OCI-M1 (cell line): ENCODE measurements around the gene SLC18A3.

Experiments used
- DNase-seq: peaks from one replicate; lab custom pipeline; 2025; lab: John Stamatoyannopoulos, UW

The SLC18A3 gene

DNA sequence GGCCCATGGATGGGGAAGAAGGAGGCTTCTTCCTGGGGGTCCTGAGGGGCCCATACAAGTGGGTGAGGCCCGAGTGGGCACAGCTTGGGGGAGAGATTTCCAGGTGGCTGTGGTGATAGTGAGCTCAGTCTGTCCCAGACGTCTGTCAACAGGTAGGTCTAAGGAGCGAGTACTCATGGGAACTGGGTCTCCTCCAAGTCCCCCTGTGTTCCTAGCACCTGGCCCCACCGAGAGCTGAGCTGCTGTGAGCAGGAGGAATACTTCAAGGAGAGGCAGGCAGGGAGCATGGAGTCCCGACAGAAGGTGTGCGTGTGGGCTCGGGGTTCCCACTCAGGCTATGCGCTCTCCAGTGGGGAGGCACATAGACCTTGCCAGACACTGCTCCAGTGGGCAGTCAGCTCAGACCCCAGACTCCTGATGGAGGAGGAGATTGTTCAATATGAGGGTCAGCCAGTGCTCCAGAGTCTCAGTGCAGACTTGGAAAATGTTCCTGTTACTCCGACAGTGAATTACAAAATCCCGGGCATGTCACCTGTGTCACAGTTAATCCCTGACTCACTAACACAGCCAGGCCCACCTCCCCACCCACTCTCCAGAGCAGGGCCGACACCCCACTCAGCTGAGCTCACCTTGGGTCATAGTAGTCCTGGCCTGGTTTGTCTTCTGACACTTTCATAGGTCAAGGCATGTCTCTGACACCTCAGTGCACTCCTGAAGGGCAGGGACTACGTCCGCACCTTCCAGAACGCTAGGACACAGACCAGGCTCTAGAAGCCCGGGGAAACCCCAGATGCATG is 41.1 kb downstream of the SLC18A3 start:
- no peak for DNase-seq

GRCh38 chr10:49651917-49652316 is 41.8 kb downstream of the SLC18A3 start:
- no peak for DNase-seq

DNA sequence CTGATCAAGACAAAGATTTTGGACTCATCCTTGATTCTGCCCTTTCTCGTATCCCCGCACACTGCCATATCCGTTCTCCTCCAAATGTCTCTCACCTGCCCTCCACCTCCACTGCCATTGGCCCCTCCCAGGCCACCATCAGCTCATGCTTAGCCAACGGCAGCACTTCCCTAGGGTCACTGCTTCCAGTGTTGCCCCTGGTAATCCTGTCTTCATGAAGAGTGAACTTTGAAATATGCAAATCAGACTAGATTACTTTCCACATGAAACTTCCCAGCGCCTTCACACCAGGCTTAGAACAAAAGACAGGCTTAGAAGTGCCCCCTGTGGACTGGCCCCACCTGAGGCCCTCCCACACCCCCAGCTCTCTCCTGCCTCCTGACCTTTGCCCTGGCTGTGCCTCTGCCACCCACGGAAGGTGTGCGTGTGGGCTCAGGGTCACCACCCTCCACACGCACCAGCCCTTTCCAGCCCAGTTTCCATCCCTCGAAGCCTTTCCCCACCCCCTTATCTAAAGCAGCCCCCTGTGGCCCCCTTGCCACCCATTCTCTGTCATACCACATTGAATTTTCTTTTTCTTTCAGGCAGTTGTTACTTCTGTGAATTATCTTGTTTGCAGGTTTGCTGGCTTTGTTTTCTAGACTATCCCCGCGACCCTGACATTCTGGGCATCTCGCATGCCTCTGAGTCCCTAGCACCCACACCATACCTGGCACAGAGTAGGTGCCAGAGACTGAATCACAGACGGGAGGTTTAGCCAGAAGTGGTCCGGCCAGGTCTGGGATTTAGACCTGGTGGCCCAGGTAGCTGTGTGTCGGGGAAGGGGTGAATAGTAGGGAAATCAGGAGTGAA is 42.5 kb downstream of the SLC18A3 start:
- no peak for DNase-seq

GRCh38 chr10:49653273-49653929 is 43.3 kb downstream of the SLC18A3 start:
- DNase-seq, result no peak

GRCh38 chr10:49654036-49654693 is 44.1 kb downstream of the SLC18A3 start:
- no peak for DNase-seq

DNA sequence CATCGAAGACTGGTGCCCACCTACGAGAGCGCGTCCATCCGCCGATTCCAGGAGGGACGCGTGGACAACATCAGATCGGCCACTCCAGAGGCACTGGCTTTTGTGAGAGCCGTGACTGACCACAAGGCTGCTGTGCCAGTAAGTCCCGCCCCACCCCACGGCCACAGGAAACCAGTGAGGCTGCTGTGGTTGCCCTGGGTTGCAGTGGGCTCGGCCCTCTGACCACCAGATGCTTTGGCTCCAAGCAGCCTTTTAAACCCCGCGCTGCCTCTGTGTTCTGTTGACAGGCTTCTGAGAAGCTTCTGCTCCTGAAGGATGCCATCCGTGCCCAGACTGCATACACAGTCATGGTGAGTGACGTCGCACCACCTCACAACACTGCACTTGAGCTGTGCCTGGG is 45.0 kb downstream of the SLC18A3 start:
- DNase-seq, result no peak

DNA sequence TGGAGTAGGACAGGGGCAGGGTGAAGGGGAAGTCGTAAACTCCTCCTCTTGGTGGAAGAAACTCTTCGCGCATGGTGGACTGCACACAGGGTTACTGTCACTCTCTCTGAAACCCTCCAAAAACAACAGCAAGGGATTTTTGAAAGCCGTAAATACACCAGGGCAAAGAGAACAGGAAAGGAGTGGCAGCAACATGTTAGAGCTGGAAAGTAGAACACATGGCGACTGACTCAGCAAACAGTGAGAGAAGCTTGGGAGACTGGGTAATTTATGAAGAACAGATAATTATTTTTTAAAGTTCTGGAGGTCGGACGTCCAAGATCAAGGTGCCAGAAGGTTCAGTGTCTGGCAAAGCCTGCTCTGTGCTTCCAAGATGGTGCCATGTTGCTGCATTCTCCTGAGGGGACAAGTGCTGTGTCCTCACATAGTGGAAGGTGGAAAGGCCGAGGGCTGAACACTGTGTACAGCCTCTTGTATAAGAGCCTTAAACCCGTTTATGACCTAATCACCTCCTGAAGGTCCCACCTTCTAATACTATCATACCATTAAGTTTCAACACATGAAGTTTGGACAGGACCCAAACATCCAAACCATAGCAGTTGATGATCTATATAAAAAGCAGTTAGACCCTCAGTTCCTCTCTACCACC is 46.9 kb downstream of the SLC18A3 start:
- DNase-seq, result no peak

DNA sequence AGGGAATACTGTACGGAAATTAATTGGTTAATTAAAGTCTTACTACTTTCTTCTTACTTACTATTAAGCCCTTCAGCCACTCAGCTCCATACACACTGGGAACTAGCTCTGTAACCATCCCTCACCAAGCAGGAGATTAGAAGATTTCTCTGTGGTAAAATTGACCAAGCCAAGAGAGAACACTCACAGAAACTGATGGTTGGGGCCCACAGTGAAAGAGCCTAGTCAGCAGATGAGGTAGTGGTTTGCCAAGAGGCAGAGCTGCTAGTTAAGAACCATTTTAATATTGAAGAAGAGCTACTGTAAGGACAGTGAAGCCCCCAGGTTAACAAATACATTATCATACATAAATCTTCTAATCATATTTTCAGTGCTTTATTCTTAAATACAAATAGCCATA is 47.5 kb downstream of the SLC18A3 start:
- DNase-seq, result no peak

DNA sequence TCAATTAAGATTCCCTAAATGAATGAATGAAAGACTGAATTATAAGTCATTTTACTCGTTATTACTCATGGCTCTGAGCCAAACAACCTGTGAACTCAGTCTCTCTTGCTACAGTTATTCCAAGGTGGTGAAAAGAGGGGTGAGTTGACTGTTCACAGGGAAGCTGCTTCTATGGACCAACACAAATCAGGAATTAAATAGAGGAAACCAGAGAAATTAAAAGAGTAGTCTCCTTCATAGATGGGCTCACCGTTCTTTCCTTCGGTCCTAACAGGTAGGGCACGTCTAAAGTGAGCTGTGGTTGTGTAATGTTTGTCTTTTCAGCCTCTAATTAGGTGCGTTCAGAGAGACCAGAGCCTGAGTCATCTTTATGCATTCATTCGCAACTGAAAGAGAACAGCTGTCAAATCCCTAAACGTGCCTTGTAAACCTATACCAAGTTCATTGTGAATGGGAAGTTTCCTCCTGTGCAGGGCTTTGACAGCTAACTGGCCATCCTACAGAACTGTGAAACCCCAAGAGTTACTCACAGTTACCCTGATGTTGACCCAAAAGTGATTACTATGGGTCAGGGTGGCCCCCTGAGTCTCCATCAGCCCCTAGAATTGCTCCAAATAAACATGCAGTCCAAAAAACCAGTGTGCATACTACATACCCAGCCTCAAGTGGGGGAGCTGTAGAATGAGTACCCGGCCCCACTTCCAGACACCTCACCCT is 51.2 kb downstream of the SLC18A3 start:
- DNase-seq, result no peak
